GM10248 (cell line): Measurements from ENCODE around the gene CPD.
"Not testable (repeated sequence)": the region's sequence is repeated elsewhere in the genome, so short reads cannot be mapped to it uniquely, and the experiment has no call there.

Experiments
- CTCF ChIA-PET: fragments of 300-600 bp; sonication (Branson Sonifier 250); formaldehyde crosslinking; extraction: SDS; loops from one replicate; lab custom pipeline; 2021; ENCODE audit warnings: antibody characterized with exemption; lab: Yijun Ruan, JAX
- POLR2A ChIA-PET: fragments of 350-650 bp; sonication (Branson Sonifier 250); formaldehyde crosslinking; extraction: SDS; loops from one replicate; lab custom pipeline; 2020; ENCODE audit warnings: antibody characterized with exemption; lab: Yijun Ruan, JAX
- DNase-seq: peaks from one replicate; pipeline ENCODE4 v3.0.0; 2012; ENCODE audit errors: extremely low spot score
- CTCF ChIP-seq: IDR thresholded peaks from 2 replicates; pipeline ENCODE4 v1.5.1; 2012; ENCODE audit warnings: mild to moderate bottlenecking, low read depth; ENCODE audit errors: extremely low read depth, missing control alignments, control extremely low read depth

CPD gene

DNA sequence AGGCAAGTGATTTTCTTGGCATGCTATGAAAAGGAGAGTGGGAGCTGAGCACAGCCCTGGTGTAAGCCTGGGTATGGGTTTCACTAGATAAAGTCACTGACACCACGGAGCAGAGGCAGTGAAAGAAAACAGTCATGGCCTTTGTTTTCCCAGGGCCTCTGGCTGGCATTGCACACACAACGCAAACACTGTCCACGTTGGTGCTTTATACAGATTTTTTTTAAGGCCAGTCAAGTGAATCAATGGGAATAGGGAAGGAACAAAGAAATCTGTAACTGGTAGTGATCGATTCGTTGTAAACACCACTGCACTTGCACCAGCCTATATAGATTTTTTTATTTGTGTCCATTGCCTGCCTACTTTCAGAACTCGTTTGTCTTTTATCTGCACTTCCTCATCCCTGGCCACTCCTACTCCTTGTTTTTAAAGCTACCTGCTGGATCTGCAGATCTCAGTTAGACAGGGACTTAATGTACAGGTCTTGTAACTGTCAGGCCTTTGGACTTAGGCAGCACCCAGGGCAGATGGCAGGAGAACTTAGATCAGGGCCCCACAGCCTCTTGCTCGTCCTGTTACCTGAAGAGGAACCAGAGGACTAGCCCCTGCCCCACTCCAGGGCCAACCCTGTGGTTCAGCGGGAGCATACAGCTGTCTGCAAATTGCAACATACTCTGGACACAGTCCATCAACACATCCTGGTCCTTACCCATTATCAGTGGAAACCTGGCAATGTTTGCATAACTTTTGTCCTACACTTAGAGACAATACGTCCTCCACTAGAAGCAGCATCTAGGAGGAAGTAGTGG is 34.2 kb upstream of the CPD start:
- no peak for DNase-seq
- no peak for TF ChIP-seq CTCF

DNA sequence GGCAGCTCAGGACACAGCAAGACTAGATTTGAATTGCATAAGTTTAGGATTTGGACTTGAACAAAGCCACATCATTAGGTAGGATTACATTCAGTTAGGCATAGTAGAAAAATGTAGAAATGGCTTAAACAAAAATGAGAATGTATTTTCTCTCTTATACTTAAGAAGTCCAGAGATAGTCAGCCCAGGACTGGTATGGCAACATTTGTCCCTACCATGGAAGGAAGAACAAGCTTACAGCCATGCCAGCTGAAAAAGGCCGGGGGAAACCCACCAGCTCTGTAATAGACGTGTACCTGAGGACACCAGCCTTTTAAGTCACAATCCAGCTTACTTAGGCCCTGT is 33.7 kb upstream of the CPD start:
- CTCF ChIA-PET: interaction anchor here (1.0 to 3.3 kb wide), 4 partner anchors 8 to 240 kb away, joined by 3 to 15 read pairs (median 10); no protein-coding TSS in a partner anchor
- TF ChIP-seq CTCF: no peak
- POLR2A ChIA-PET: no interaction called here
- no peak for DNase-seq

More for the DNA sequence above, 34.2 kb upstream of the CPD start:
- ChIA-PET CTCF (interaction anchor here (1.0 to 3.3 kb wide), 5 partner anchors 8 to 240 kb away, joined by 3 to 15 read pairs (median 8); partner anchors contain the start of gene TMIGD1), POLR2A (no interaction called here)

GRCh38 chr17:30345527-30346075 is 33.1 kb upstream of the CPD start:
- CTCF ChIA-PET: interaction anchor here (1.0 to 3.3 kb wide), 5 partner anchors 9 to 241 kb away, joined by 3 to 15 read pairs (median 8); no protein-coding TSS in a partner anchor
- no peak for TF ChIP-seq CTCF
- DNase-seq: peak; percentile 20
- POLR2A ChIA-PET: no interaction called here

- TF ChIP-seq CTCF: no peak
- CTCF ChIA-PET: interaction anchor here (1.0 to 3.3 kb wide), 6 partner anchors 10 to 242 kb away, joined by 3 to 17 read pairs (median 10); no protein-coding TSS in a partner anchor
- DNase-seq: no peak
- POLR2A ChIA-PET: no interaction called here
Measured at GRCh38 chr17:30346221-30346795, 32.4 kb upstream of the CPD start.

DNA sequence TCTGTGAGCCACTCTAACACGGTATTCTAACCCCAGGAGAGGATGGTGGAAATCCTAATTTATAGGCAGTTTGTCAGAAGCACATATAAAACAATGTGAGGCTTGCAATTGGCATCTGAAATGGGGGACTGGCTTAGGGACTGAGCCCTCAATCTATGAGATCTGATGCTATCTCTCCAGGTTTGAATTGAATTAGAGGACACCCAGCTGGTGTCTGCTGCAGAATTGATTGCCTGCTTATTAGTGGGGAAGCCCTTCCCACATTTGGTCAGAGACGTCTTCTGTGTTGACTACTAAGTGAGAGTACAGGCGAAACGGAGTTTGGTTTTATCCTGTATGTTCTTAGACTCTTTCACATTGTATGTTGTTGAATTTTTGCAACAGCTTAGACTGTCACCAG is 31.2 kb upstream of the CPD start:
- no peak for TF ChIP-seq CTCF
- no peak for DNase-seq
- ChIA-PET CTCF (interaction anchor here (3.0 kb wide), 1 partner anchor 11 kb away, joined by 17 read pairs; no protein-coding TSS in a partner anchor), POLR2A (no interaction called here)

- ChIA-PET POLR2A (no interaction called here), CTCF (interaction anchor here (2.0 to 3.0 kb wide), 2 partner anchors 9 to 13 kb away, joined by 10 to 17 read pairs; no protein-coding TSS in a partner anchor)
- no peak for DNase-seq
- TF ChIP-seq CTCF: no peak
Measured at GRCh38 chr17:30349252-30349651, 29.5 kb upstream of the CPD start.

DNA sequence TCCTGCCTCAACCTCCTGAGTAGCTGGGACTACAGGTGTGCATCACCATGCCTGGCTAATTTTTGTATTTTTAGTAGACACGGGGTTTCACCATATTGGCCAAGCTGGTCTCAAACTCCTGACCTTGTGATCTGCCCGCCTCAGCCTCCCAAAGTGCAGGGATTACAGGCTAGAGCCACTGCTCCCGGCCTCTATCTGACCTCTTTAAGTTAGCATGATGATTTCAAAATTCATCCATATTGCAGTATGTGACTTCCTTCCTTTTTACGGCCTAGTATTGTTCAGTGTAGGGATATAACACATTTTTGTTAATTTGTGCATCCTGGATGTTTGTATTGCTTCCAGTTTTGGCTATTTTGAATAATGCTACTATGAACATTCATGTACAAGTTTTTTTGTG is 27.5 kb upstream of the CPD start:
- CTCF ChIA-PET, DNase-seq, POLR2A ChIA-PET: not testable (repeated sequence)
